ENCODE data around the gene DENND6A.
"Not testable (repeated sequence)": the region's sequence is repeated elsewhere in the genome, so short reads cannot be mapped to it uniquely, and the experiment has no call there.

The DENND6A gene, protein sequence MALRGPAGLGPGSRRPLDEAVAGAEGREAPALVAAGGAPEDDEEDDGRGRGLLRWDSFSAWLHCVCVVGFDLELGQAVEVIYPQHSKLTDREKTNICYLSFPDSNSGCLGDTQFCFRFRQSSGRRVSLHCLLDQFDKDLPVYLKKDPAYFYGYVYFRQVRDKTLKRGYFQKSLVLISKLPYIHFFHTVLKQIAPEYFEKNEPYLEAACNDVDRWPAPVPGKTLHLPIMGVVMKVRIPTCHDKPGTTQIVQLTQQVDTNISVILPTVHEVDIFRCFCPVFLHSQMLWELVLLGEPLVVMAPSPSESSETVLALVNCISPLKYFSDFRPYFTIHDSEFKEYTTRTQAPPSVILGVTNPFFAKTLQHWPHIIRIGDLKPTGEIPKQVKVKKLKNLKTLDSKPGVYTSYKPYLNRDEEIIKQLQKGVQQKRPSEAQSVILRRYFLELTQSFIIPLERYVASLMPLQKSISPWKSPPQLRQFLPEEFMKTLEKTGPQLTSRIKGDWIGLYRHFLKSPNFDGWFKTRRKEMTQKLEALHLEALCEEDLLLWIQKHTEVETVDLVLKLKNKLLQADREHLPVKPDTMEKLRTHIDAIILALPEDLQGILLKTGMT

GRCh38 chr3:57692396-57693147 lies at the start of gene DENND6A:
Gene DENND6A (minus strand): TSS chr3:57693077. CDS start chr3:57693018, 59 bp downstream.
- peak; percentile 5 to 96 (median 90) for DNase-seq (ENCODE audit: low read depth in 4 of 4, low spot score in 1 of 4)

- no peak for DNase-seq (ENCODE audit: low read depth in 4 of 4, low spot score in 1 of 4)
These were observed 47.1 kb upstream of the DENND6A start for GRCh38 chr3:57740027-57740426.

GRCh38 chr3:57738391-57738790 lies 45.5 kb upstream of the DENND6A start:
- no peak for DNase-seq (ENCODE audit: low read depth in 4 of 4, low spot score in 1 of 4)

DNA sequence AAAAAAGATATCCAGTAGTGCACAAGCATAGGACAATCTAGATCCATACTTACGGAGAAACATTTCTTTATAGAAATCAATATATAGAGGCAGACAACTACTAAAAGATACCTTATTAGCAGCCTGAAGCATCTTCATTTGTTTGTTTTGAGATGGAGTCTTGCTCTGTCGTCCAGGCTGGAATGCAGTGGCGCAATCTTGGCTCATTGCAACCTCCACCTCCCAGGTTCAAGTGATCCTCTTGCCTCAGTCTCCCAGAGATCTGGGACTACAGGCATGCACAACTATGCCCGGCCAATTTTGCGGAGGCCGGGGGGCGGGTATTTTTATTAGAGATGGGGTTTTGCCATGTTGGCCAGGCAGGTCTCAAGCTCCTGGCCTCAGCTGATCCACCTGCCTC lies 45.0 kb upstream of the DENND6A start:
- no peak for DNase-seq (ENCODE audit: low read depth in 4 of 4, low spot score in 1 of 4)

- DNase-seq (ENCODE audit: low read depth in 4 of 4, low spot score in 1 of 4): no peak
These were observed 42.5 kb upstream of the DENND6A start for GRCh38 chr3:57735405-57735804.

DNA sequence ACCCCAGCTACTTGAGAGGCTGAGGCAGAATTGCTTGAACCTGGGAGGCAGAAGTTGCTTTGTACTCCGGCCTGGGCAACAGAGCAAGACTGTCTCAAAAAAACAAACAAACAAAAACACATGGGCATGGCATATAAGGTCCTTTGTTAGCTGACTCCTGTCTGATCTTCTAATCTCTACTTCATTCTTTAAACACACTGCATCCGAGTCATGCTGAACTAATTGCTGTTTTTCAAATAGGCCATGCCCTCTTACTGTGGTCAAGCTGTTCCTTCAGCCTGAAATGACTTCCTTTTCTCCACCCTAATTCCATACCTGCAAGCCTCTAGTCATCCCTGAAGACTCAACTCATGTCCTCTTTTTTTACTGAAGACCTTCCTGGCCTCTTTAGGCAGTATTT lies 40.9 kb upstream of the DENND6A start:
- no peak for DNase-seq (ENCODE audit: low read depth in 4 of 4, low spot score in 1 of 4)

GRCh38 chr3:57731311-57731710 lies 38.4 kb upstream of the DENND6A start:
- no peak for DNase-seq (ENCODE audit: low read depth in 4 of 4, low spot score in 1 of 4)

GRCh38 chr3:57730682-57731081 lies 37.8 kb upstream of the DENND6A start:
- no peak for DNase-seq (ENCODE audit: low read depth in 4 of 4, low spot score in 1 of 4)

DNA sequence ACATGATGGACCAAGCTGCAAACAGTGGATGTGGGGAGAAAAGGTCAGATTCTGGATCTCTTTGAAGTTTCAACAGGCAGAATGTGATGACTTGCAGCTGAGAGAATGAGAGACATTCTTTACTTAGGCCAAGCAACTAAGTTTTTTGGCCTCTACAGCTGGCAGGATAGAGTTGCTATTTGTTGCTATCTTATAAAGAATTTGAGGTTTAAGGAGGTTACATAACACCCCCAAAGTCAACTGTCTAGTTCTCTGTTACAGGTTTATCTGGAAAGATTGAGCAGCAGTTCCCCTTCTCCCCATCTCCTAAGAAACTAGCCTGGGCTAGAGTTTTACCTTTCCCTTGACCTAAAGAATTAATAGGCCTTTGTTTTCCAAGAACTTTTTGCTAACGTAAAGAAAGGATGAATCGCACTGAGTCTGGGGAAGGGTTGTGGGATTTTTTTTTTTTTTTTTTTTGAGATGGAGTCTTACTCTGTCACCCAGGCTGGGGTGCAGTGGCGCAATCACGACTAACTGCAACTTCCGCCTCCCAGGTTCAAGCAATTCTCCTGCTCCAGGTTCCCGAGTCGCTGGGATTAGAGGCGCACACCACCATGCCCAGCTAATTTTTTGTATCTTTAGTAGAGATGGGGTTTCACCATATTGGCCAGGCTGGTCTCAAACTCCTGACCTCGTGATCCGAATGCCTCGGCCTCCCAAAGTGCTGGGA lies 36.6 kb upstream of the DENND6A start:
- no peak for DNase-seq (ENCODE audit: low read depth in 4 of 4, low spot score in 1 of 4)

GRCh38 chr3:57727106-57727505 lies 34.2 kb upstream of the DENND6A start:
- no peak for DNase-seq (ENCODE audit: low read depth in 4 of 4, low spot score in 1 of 4)

DNA sequence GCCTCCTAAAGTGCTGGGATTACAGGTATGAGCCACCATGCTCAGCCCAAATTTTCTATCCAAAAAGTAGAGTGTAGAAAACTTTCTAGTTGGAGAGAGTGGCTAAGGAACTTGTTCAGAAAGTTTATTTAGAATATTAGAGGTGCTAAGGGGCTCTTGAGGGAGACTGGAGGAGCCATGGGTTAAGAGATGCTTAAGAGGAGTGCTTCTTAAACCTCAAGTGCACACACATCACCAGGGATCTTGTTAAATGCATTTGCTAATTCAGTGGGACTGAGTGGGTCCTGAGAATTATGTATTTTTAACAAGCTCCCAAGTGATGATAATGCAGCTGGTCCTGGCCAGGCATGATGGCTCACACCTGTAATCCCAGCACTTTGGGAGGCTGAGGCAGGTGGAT lies 33.5 kb upstream of the DENND6A start:
- DNase-seq (ENCODE audit: low read depth in 4 of 4, low spot score in 1 of 4): no peak

DNA sequence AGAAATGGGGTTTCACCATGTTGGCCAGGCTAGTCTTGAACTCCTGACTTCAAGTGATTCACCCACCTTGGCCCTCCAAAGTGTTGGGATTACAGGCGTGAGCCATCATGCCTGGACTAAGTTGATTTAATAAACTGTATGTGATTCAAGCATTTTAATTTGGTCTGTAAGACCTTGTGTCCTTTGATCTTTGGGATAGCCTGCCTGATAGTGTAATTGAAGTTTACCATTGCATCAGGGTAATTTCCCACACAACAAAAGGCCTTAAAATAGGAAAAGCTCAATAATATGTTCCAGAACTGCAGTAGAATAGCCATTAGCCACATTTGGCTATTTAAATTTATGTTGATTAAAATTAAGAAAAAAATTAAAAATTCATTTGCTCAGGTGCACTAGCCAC lies 25.2 kb upstream of the DENND6A start:
- DNase-seq (ENCODE audit: low read depth in 4 of 4, low spot score in 1 of 4): no peak

GRCh38 chr3:57717205-57717868 lies 24.5 kb upstream of the DENND6A start:
- no peak for DNase-seq (ENCODE audit: low read depth in 4 of 4, low spot score in 1 of 4)

- DNase-seq (ENCODE audit: low read depth in 4 of 4, low spot score in 1 of 4): no peak
These were observed 22.8 kb upstream of the DENND6A start for GRCh38 chr3:57715686-57716085.

GRCh38 chr3:57709559-57709958 lies 16.7 kb upstream of the DENND6A start:
- DNase-seq (ENCODE audit: low read depth in 4 of 4, low spot score in 1 of 4): no peak

DNA sequence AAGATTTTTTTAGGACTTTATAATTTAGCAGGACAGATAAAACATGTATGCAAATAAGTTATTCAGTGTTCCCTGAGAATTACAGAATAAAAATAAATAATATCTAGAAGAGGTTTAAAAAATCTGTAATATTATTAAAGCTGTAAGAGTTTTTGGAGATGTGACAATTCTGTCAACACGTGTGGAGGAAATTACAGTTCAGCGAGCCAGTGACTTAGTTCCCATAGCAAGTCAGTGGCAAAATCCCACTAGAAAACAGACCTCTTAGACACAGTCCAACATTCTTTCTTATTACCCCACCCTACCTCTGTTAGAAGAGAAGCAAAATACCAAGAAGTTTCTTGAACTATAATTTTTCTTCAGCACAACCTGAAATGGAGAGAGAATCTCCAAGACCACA lies 16.2 kb upstream of the DENND6A start:
- DNase-seq (ENCODE audit: low read depth in 4 of 4, low spot score in 1 of 4): no peak

- no peak for DNase-seq (ENCODE audit: low read depth in 4 of 4, low spot score in 1 of 4)
These were observed 13.6 kb upstream of the DENND6A start for GRCh38 chr3:57706462-57706861.

DNA sequence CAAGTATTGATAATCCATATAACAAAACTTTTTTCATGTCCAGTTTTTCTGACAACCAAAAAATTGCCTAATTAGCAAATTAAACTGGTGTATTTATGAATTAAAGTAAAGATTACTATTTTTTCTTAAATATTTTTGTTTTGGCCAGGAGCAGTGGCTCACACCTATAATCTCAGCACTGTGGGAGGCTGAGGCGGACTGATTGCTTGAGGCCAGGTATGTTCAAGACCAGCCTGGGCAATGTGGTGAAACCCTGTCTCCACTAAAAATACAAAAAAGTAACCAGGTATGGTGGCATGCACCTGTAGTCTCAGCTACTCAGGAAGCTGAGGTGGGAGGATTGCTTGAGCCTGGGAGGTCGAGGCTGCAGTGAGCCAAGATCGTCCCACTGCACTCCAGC lies 12.5 kb upstream of the DENND6A start:
- DNase-seq (ENCODE audit: low read depth in 4 of 4, low spot score in 1 of 4): not testable (repeated sequence)

DNA sequence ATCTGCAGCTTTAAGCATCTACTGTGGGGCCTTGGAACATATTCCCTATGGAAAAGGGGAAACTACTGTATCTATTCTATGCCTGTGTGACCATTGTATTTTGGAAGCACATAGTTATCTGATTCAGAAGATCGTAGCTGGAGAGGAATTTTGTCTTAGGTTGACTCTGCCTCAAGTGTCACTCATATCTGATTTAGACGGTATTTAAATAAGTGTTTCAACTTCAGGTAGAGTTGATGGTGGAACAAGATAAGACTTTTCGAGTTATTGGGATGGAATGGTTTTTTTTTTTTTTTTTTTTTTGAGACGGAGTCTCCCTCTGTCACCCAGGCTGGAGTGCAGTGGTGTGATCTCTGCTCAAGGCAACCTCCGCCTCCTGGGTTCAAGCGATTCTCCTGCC lies 8.9 kb upstream of the DENND6A start:
- no peak for DNase-seq (ENCODE audit: low read depth in 4 of 4, low spot score in 1 of 4)

GRCh38 chr3:57700737-57701136 lies 7.9 kb upstream of the DENND6A start:
- no peak for DNase-seq (ENCODE audit: low read depth in 4 of 4, low spot score in 1 of 4)

DNA sequence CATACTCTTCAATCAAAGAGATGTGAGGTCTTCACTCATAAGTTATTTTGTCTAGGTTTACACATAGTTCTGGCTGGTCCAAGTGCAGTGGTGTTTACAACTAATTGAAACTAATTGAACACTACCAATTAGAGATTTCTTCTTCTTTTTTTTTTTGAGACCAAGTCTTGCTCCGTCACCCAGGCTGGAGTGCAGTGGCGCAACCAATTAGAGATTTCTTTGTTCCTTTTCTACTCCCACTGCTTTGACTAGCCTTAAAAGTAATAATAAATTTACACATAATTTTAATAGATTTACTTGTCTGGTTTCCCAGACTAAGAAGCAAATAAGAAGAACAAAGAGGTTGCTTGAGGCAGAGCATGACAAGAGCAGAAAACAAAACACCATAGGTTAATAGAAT lies 6.7 kb upstream of the DENND6A start:
- DNase-seq (ENCODE audit: low read depth in 4 of 4, low spot score in 1 of 4): no peak
